ENCODE measurements around the gene GALNT2.

GALNT2 gene

DNA sequence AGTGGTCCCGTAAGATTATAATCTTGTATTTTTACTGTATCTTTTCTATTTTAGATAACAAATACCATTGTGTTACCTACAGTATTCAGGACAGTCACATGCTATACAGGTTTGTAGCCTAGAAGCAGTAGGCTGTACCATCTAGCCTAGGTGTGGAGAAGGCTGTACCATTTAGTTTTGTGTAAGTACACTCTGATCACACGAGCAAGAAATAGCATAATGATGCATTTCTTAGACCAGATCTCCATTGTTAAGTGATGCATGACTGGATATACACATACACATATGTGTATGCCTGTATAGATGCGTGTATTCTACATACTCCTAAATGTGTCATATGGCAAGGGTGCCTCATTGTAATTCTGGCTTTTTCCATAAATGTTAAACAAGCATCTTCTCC, 33.9 kb downstream of the GALNT2 start:
- TF ChIP-seq, protein P1, sequence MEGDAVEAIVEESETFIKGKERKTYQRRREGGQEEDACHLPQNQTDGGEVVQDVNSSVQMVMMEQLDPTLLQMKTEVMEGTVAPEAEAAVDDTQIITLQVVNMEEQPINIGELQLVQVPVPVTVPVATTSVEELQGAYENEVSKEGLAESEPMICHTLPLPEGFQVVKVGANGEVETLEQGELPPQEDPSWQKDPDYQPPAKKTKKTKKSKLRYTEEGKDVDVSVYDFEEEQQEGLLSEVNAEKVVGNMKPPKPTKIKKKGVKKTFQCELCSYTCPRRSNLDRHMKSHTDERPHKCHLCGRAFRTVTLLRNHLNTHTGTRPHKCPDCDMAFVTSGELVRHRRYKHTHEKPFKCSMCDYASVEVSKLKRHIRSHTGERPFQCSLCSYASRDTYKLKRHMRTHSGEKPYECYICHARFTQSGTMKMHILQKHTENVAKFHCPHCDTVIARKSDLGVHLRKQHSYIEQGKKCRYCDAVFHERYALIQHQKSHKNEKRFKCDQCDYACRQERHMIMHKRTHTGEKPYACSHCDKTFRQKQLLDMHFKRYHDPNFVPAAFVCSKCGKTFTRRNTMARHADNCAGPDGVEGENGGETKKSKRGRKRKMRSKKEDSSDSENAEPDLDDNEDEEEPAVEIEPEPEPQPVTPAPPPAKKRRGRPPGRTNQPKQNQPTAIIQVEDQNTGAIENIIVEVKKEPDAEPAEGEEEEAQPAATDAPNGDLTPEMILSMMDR (IDR thresholded peaks at IDR 0.05; ENCODE audit: control insufficient read depth, insufficient read depth, low read depth, low read length, missing control alignments), result no peak
- H3K4me3 ChIP-seq (ENCODE audit: control insufficient read depth, low read depth, low read length), result no peak overlapping the region
- no peak for DNase-seq (ENCODE audit: low read depth)

DNA sequence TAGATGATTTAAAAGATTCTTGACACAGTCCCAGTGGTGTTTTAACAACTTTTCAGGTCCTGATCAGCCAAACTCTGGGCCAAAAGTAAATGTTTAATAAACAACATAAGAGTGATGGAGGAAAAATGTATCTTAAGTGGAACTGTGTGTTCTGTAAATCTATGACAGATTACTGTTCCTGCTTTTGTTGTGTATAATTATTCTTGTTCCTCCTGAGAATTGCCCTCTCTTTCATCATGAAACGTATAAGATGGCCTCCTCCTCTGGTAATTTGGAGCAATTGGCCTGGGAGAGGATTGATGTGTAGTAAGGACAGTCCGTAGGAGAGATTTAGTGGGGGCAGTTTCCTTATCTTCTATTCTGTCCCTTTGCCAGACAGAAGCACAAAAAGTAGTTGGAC, 34.5 kb downstream of the GALNT2 start:
- TF ChIP-seq, protein P1 (IDR thresholded peaks at IDR 0.05; ENCODE audit: control insufficient read depth, insufficient read depth, low read depth, low read length, missing control alignments), result no peak
- DNase-seq (ENCODE audit: low read depth), result no peak
- no peak overlapping the region for H3K4me3 ChIP-seq (ENCODE audit: control insufficient read depth, low read depth, low read length)

DNA sequence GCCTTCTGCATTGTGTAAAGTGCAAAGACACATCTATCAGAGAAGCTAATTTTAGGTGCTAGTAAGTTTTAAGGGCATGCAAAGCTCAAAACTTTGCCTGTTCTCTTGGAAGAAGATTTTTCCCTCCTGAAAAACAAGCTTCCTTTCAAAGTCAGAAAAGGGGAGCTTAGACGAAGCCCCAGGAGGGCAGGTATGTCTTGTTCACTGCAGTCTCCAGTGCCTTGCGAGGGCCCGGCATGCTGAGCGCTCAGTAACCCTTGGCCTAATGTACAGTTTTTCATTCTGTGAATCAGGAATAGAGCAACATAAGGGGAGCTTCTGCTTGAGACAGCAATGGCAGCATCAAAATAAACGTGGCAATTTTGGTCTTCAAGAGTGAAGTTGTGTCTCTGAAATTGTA, 35.0 kb downstream of the GALNT2 start:
- TF ChIP-seq, protein P1 (IDR thresholded peaks at IDR 0.05; ENCODE audit: control insufficient read depth, insufficient read depth, low read depth, low read length, missing control alignments), result no peak
- no peak overlapping the region for H3K4me3 ChIP-seq (ENCODE audit: control insufficient read depth, low read depth, low read length)
- DNase-seq (ENCODE audit: low read depth), result no peak

DNA sequence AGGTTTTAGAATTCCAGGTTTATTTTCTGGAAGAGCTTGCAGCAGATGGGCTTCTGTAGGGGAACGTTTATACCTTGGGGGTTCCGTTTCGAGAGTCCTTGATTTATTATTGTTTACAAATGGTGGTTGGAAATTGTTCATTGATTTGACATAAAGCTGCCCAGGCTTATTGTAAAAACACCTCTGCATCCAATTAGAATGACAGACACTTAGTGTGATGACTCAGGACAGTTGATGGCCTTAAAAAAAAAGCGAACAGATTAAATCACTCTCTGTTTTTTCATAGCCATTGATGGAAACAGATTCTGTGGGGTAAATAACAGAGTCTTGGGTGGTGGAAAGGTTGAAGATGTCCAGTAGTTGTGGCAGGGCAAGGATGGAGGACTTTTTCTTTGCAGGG, 35.4 kb downstream of the GALNT2 start:
- H3K4me3 ChIP-seq (ENCODE audit: control insufficient read depth, low read depth, low read length), result no peak overlapping the region
- TF ChIP-seq, protein P1 (IDR thresholded peaks at IDR 0.05; ENCODE audit: control insufficient read depth, insufficient read depth, low read depth, low read length, missing control alignments), result no peak
- no peak for DNase-seq (ENCODE audit: low read depth)

DNA sequence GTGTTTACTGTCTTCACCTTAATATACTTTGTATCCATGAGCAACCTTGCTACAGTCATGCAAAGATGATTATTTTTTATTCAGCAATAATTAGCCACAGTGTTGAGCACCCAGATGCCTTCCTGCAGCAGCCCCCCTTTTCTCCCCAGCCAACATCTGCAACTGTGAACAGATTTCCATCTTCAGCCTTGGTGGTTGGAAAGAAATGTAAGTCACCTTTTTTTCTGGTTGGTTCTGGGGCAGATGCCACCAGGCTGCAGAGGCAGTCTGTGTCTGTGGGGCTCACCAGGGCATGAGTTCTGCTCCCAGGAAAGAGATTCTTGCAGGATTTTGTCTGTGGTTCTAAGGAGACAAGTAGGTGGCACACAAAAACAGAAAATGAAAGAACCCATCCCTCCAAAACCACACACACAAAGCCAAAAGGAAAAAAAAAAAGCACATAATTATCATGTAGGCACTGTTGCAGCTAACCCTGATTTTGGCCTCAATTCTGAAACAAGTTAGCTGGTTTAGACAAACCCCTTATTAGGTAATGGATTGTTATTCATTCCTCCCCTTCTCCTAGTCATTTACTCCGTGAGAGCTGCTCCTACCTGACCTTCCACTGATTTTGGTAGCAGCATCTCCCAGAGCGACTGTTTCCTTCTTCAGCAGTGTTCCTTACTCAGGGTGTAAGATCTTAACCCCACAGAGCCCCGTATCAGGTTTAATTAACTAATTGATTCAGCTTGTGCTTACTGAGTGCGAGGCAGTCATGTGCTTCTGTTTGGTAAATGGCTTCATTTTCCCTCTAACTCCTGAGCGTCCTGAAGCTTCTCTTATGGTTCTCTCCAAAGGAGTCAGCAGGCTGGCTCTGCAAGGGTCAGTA, 36.5 kb downstream of the GALNT2 start:
- no peak for DNase-seq (ENCODE audit: low read depth)
- H3K4me3 ChIP-seq (ENCODE audit: control insufficient read depth, low read depth, low read length), result no peak overlapping the region
- TF ChIP-seq, protein P1 (IDR thresholded peaks at IDR 0.05; ENCODE audit: control insufficient read depth, insufficient read depth, low read depth, low read length, missing control alignments), result no peak

DNA sequence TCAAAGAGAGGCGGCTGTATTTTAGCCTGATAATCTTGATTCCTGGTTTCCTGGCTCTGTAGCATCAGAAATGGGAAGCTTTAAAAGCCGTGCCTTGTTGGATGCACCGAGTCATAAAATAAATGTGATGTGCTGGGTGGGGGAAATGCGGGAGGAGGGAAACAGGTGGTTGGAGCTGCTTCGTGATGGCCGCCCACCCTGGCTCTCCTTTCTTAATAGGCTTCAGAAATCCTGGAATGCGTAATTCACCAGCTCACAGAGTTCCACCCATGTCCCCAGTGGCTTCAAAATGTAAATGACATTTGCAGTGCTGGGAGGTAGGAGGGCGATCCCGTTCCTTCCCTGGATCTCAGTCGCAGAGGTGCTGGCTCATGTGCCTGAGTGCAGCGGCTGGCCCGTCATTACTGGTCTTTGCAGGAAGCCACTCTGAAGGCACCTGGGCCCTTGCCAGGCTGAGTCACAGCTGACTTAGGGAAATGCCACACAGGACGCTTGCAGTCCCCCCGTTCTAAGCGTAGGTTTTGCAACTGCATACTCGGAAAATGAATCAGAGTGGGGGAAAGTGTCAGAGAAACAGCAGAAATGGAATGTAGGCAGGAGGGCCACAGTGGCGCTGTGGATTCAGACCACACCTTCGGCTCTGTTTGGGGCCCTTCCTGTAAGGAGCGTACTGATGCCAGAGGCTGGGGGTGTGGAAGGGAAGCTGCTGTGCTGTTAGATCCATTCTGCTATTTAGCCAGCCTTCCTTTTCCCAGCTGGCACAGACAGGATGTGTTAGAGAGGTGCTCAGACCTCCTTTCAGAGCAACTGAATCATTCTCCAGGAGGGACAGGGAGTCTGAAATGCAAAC, 37.6 kb downstream of the GALNT2 start:
- DNase-seq (ENCODE audit: low read depth), result peak; percentile 98
- H3K4me3 ChIP-seq (ENCODE audit: control insufficient read depth, low read depth, low read length), result no peak overlapping the region
- TF ChIP-seq, protein P1 (IDR thresholded peaks at IDR 0.05; ENCODE audit: control insufficient read depth, insufficient read depth, low read depth, low read length, missing control alignments), result no peak
